HG02798 (cell line): ENCODE results near the gene EFEMP1.

ENCODE experiments used
- ATAC-seq: cut with Tn5 transposase; IDR thresholded peaks from one replicate; pipeline ENCODE4 v1.9.1; 2021; ENCODE audit warnings: mild to moderate bottlenecking; ENCODE audit not compliant: unreplicated experiment, poor library complexity

EFEMP1 gene

DNA sequence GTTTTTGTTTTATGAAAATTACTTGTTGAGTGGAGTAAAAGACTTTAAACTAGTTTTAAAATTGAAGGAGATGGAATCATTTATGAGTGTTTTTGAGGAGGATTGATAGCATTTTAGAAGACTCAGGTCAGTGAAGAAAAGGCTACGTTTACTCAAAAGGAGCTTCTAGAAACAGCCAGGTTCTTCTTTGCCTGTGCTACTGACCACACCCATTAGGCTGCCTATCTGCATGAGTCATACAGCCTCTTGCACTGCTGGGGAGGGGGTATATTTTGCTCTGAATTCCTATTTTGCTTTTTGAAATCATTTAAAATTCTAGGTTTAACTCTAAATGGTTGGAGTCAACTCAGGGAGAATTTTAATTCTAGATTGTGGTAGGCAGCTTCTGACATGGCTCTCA is 22.3 kb downstream of the EFEMP1 start:
- no peak for ATAC-seq

DNA sequence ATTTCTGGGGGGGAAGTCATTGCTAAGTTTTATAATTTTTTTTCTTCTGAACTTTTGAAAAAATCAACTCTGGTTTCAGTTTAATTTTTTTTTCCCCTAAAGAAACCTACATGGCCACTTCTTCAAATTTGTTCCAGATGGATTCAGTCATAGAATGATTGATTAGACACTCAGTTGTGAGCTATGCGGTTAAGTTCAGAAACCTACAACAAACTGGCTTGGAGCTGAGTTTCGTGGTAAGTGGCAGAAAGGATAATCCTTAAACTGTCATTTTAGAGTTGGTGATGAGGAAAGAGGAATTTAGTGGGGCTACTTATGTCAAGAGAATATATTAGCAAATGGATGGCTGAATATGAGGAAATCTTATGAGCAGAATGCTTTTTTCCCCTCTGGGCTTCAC is 23.7 kb downstream of the EFEMP1 start:
- no peak for ATAC-seq

DNA sequence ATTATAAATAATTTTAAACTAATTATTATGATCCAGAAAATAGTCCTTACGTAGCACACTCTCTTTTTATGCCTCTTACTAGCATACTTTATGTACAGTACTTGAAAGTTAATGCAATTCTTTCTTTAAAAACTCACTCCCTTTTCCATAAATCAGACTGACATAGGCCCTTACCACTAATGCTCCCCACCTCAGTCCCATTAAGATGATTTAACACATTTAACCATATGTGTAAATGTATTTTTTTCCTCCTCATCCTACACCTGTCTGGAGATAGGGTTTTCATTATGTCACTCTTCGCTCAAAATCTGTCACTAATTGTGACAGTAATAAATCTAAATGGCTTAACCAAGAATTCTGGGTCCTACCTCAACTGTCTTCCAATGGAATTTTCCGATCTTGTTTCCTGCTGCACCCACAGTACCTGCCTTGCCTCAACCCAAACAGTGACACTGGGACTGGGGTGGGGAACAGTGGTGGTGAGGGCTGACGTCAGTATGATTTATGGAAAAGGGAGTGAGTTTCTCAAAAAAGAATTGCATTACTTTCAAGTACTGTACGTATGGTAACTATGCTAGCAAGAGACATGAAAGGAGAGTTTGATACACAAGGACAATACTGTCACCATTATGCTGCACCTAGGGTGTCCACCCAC is 25.1 kb downstream of the EFEMP1 start:
- ATAC-seq: no peak

GRCh38 chr2:55896633-55897032 is 26.9 kb downstream of the EFEMP1 start:
- ATAC-seq: no peak

- no peak for ATAC-seq
Observed at GRCh38 chr2:55894720-55895119, 28.9 kb downstream of the EFEMP1 start.

GRCh38 chr2:55891671-55892094 is 31.9 kb downstream of the EFEMP1 start:
- ATAC-seq: no peak

GRCh38 chr2:55888936-55889335 is 34.6 kb downstream of the EFEMP1 start:
- ATAC-seq: no peak

DNA sequence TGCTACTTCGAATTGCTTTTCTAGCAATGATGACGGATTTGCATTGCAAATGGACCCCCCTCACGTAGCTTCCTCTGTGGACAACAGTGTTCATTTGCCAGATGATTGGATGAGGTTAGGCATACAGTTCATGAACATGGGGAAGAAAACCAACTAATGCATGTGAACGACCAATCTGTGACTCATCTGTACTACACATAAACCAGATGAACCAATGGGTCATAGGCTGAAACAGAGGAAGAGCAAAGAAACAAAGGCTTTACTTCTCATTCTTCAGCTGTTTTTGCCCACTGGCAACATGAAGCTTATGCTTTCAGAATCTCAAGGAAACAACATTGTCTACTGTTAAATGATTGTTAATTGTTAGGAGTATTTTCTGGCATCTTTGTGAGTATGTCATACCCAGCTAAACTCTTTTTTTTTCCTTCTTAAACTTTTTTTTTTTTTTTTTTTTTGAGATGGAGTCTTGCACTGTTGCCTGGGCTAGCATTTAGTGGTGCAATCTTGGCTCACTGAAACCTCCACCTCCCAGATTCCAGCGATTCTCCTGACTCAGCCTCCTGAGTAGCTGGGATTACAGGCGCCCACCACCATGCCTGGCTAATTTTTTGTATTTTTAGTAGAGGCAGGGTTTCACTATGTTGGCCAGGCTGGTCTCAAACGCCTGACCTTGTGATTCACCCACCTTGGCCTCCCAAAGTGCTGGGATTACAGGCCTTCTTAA is 35.5 kb downstream of the EFEMP1 start:
- no peak for ATAC-seq

- no peak for ATAC-seq
Observed at GRCh38 chr2:55887351-55887750, 36.2 kb downstream of the EFEMP1 start.

- no peak for ATAC-seq
Observed at GRCh38 chr2:55885944-55886281, 37.7 kb downstream of the EFEMP1 start.

DNA sequence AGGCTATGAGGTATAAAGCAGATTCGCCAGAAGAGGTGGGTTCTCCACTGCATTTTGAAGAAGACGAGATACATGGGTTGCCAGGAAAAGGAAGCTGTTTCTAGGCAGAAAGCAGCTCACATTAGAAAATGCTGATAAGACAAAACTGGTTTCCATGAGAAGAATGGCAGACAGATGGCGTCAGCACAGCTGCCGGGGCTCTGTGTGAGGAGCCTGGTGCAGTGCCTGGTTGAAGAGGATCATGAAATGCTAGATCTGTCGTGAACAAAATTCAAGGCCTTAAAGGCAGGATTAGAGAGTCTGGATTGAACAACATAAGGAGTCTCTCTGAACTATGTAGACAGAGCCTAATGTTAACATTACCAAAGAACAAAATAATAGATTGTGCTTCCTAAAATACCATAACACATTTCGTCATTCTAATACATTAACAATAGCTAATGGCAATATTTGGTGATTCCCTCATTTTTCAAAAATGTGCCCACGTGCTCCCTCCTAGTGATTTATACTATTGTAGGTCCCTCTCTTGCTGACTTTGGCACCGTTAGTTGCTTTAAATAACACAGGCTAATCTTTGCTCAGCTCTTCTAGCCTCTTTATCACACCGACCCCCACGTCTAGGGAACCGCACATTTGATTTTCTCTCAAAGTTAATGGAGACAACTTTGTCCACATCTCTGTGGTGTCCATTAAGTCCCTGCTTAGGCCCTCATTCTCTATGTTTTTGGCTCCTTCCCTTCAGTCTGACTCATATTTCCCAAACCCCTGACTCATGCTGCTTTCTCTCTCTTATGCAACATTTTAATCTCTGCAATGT is 38.2 kb downstream of the EFEMP1 start:
- no peak for ATAC-seq

- no peak for ATAC-seq
Observed at GRCh38 chr2:55883829-55884228, 39.8 kb downstream of the EFEMP1 start.

DNA sequence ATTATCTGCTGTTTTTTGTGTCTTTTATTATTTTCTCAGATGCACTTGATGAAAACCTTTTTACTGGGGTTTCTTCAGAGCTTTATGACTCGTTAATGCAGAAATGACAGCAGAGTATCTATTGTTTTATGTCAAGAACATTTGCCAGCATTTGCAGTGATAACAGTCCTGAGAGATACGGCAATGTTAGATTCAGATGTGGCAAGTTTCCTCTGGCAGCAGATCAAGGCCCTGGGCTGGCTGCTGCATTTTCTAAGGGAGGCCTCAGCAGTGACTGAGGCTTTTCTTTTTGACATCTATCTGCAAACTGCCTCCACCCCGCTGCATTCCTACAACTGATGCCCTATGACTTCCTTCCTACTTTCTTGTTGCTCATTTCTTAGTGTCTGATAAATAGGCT is 40.2 kb downstream of the EFEMP1 start:
- ATAC-seq: no peak

- no peak for ATAC-seq
Observed at GRCh38 chr2:55882954-55883353, 40.6 kb downstream of the EFEMP1 start.

DNA sequence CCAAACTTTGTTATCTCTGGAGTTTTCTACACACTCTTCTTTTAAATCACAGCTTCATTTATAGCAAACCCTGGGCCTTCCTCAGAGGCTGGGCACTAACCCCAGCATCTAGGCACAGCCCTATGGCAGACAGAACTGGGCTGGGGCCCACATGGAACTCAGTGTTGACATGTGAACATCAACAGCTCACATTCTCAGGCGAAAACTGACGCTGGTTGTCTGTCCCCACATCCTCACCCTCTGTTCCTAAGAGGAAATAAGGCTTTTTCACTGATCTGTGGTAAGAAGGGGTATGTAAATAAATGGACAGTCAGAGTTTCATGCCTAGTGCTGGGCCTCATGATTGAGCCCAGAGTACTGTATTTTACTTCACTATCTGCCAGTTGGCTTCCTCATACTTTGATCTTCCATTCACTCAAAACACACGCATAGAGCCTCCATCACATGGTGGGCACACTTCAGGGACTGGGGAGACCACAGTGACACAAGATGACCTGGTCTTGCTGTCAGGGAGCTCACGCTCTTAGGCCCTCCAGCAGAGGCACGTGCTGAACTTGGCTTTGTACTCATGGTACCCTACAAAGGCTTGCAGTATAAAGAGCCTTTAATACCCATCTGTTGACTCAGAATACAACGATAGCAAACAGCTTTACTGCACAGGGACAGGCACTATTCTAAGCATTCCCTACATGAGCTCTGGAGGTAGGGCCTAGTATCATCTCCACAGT is 43.0 kb downstream of the EFEMP1 start:
- no peak for ATAC-seq

DNA sequence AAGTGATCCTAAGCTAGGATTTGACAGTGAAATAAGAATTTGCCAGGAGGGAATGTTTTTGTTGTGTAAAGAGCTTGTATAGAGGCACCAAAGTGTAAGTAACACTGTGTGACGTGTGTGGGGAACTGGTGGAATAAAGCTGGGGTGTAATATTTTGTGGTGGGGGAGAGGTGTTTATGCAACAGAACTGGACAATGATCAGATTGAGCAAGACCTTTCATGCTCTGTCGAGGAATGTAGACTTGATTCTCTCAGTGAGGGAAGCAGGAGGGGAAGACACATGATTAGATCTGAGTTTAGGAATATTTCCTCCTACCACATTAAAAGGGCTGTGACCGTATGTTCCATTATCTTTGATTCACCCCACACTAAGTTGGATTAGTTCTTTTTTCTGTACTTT is 43.6 kb downstream of the EFEMP1 start:
- ATAC-seq: no peak

DNA sequence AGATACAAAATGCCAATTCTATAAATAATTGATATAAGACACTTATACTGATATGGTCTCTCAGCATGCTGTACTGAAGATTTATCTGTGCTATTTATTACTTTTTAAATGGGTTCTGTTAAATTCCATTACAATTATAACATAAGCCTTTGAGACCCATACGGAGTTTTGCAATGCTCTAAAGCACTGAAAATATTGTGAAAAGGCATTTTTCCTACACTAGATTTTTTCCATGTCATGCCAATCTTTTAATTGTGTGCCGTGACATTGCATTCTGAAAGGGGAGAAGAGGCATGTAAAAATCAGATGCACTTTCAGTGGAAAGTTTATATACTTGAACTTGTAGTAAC is 46.5 kb downstream of the EFEMP1 start:
- ATAC-seq: no peak

GRCh38 chr2:55876429-55877086 is 47.0 kb downstream of the EFEMP1 start:
- no peak for ATAC-seq

DNA sequence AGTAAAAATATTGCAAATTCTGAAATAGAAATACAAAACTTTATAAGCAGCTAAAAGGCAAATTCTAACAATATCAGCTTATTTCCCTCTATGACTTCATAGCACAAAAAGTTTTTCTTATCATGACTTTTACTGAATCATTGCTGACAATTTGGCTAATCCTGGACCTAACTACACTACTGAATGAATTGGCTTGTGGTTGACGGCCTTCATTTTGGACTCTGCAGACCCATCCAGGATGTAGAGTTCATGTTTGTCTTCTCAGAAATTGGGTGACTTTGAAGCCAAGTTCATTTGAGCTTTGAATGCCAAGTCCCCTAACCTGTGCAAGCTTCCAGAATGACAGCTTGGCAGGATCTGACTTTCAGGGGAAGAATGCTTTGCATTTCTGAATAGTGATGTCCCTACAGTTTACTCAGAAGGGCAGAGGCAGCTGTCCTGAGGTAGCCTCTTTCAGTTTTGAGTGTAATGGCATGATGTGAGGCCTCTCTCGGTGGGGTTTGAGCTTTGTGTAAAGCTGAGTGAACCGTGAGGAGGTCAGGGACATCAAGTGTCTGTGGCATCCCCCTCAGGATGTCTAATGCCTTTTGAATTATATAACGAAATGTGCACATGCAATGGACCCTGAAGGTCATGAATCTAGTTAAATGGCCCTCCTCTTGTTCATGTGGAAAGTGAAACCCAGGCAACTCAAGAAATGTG is 48.0 kb downstream of the EFEMP1 start:
- ATAC-seq: peak; percentile 83

- ATAC-seq: no peak
Observed at GRCh38 chr2:55874338-55874737, 49.2 kb downstream of the EFEMP1 start.
